ENCODE data around the gene HECW1. TPM values are rescaled to one million over a fixed set of nuclear protein-coding genes. Genes with fewer than 3 reads are reported as not detected.
"Not testable (repeated sequence)": the region's sequence is repeated elsewhere in the genome, so short reads cannot be mapped to it uniquely, and the experiment has no call there.

HECW1 gene
- total RNA-seq, 4 donors from 2014 or later = 0.09 to 0.32 (median 0.12) TPM

DNA sequence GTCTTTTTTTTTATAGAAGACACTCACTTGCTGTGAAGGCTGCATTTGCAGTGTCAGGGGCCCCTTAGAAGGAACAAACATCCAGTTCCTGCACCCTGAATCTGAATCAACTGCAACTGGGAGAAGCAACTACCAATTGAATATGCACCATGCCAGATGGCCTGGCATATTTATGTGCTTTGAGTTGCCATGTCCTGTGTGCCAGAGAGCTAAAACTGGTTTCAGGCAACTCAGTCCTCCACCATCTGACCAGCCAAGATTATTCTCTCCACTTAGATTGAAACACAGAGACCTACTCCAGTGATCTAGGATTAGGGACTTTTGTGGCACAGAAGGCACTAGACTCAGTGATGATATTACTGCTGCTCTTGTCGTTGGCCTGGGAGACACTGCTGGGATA is 225.4 kb downstream of the HECW1 start:
- no peak for DNase-seq (ENCODE audit: low spot score)
- TF ChIP-seq, protein P1, sequence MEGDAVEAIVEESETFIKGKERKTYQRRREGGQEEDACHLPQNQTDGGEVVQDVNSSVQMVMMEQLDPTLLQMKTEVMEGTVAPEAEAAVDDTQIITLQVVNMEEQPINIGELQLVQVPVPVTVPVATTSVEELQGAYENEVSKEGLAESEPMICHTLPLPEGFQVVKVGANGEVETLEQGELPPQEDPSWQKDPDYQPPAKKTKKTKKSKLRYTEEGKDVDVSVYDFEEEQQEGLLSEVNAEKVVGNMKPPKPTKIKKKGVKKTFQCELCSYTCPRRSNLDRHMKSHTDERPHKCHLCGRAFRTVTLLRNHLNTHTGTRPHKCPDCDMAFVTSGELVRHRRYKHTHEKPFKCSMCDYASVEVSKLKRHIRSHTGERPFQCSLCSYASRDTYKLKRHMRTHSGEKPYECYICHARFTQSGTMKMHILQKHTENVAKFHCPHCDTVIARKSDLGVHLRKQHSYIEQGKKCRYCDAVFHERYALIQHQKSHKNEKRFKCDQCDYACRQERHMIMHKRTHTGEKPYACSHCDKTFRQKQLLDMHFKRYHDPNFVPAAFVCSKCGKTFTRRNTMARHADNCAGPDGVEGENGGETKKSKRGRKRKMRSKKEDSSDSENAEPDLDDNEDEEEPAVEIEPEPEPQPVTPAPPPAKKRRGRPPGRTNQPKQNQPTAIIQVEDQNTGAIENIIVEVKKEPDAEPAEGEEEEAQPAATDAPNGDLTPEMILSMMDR (IDR thresholded peaks at IDR 0.05) = no peak
- ATAC-seq (ENCODE audit: low FRiP score) = no peak

DNA sequence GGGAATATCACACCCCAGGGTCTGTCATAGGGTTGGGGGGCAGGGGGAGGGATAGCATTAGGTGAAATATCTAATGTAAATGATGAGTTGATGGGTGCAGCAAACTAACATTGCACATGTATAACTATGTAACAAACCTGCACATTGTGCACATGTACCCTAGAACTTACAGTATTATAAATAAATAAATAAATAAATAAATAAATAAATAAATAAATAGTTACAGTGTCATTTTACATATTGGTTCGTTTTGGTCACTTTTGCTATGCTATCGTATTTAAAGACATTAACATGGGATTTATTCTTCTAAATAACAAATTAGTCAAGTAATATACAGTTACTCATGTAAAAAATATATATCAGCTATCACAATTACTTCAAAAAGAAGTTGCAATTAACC is 228.7 kb downstream of the HECW1 start:
- ATAC-seq (ENCODE audit: low FRiP score) (no peak), DNase-seq (ENCODE audit: low spot score) (no peak)
- TF ChIP-seq, protein P1 (IDR thresholded peaks at IDR 0.05) = no peak

DNA sequence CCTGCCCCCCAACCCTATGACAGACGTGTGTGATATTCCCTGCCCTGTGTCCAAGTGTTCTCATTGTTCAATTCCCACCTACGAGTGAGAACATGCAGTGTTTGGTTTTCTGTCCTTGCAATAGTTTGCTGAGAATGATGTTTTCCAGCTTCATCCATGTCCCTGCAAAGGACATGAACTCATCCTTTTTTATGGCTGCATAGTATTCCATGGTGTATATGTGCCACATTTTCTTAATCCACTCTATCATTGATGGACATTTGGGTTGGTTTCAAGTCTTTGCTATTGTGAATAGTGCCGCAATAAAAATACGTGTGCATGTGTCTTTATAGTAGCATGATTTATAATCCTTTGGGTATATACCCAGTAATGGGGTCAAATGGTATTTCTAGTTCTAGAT is 231.0 kb downstream of the HECW1 start:
- not testable (repeated sequence) for ATAC-seq (ENCODE audit: low FRiP score); DNase-seq (ENCODE audit: low spot score)

DNA sequence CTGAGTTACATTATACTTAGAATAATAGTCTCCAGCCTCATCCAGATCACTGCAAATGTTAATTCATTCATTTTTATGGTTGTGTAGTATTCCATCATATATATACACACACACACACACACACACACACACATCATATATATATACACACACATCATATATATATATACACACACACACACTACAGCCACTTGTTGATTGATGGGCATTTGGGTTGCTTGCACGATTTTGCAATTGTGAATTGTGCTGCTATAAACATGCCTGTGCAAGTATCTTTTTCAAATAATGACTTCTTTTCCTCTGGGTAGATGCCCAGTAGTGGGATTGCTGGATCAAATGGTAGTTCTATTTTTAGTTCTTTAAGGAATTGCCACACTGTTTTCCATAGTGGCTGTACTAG is 233.2 kb downstream of the HECW1 start:
- ATAC-seq (ENCODE audit: low FRiP score); DNase-seq (ENCODE audit: low spot score): not testable (repeated sequence)

DNA sequence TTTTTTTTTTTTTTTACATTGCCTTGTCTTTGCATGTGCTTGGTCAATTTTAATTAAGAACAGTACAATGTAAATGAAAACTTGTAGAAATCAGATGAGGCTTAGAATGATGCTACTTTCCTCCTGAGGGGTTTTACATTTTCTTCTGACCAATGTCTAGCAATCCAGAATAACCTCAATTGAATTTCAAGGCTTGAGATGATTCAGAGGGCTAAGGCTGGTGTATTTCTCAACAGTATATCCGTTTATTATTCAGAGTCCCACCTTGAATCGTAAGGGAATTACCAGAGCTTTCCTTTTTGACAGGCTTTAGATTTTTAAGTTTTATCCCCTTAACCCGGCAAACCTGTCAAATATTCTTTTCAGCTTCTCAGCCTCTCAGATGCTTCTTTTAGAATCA is 239.2 kb downstream of the HECW1 start:
- TF ChIP-seq, protein P1 (IDR thresholded peaks at IDR 0.05) = no peak
- no peak for ATAC-seq (ENCODE audit: low FRiP score)
- no peak for DNase-seq (ENCODE audit: low spot score)

DNA sequence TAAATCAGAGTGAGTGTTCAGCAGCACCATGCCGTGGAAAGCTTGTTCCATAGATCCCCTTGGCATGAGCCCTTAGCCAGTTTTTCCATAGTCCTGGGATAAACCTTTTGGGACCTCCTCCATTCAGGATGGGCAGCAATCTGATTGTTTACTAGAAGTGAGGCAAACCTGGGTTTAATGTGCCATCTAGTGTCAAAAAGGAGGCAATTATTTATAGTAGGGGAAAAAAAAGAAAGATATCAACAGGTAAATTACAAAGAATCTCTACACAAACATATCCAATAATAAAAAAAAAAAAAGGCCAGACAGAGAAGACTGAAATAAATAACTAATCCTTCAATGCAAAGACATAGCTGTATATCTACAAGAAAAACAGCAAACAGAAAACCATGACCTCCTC is 241.5 kb downstream of the HECW1 start:
- ATAC-seq (ENCODE audit: low FRiP score) (no peak), DNase-seq (ENCODE audit: low spot score) (no peak)
- TF ChIP-seq, protein P1 (IDR thresholded peaks at IDR 0.05) = no peak

DNA sequence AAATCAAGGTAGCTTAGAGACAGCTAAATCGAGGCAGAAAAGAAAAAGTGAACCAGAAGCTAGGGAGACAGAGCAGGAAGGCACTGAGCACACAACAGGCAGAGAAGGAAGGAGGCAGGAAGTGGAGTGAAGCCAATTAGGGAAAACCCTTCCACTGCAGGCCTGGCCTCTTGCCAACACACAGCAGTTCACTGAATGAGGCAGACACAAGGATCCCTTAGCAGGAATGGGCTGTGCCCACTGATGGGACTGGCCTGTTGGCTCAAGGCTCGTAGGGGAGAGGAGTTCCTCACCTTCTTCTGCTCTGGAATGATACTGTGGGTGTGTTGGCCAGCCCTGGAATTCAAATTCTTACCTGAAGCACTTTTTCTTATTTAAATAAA is 250.2 kb downstream of the HECW1 start:
- no peak for DNase-seq (ENCODE audit: low spot score)
- TF ChIP-seq, protein P1 (IDR thresholded peaks at IDR 0.05) = no peak
- ATAC-seq (ENCODE audit: low FRiP score) = no peak

DNA sequence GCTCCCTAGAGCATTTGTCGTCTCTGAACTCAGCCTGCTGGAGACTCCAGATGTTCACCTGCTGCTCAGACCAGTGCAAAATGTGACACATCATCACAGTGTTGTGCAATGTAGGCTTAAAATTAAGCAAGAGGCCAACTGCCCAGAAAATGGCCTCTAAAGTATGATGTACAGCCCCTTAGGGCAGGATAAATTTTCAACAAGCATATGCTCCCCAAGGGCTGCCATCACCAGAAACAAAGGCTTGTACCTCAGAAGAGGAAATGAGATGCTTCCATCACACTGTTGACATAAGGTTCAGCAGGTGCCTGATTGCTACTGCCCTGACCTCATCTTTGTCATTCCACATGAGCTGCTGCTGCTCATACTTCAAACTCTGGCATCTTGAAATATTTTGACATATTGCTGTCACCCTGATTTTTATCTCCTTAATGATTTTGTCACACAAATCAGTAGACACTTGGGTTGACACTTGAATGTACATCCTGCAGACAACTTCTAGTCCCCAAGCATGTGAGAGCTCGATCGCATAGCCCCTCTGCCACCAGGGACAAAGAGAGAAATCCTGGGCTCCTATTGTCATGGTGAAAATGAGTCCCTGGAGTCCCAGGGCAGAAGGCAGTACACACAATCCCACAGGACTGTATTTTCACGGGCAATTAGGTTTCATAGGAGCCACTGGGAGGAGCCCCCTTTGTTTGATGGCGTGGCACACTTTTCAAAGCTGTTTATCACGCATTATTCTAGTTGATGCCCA is 250.8 kb downstream of the HECW1 start:
- TF ChIP-seq, protein P1 (IDR thresholded peaks at IDR 0.05) = no peak
- ATAC-seq (ENCODE audit: low FRiP score) (no peak), DNase-seq (ENCODE audit: low spot score) (no peak)
